LNCaP clone FGC (cell line): ENCODE data around the gene IL17B.
A peak's percentile ranks its signal among the peaks of the same experiment; 100 is the strongest.

Experiments
- DNase-seq: peaks from one replicate; pipeline ENCODE4 v3.0.0-alpha.2; 2011; ENCODE audit warnings: low read depth
- H3K4me3 ChIP-seq: 2 replicates; pipeline ENCODE4 v1.5.1; 2011; ENCODE audit warnings: mild to moderate bottlenecking, low read depth, low read length, control low read depth
- CTCF ChIP-seq: IDR thresholded peaks from 2 replicates; pipeline ENCODE4 v1.5.1; 2012; ENCODE audit warnings: mild to moderate bottlenecking; ENCODE audit not compliant: control insufficient read depth, insufficient read depth; ENCODE audit errors: extremely low read depth

The IL17B gene

GRCh38 chr5:149367972-149368645 lies 11.0 kb downstream of the IL17B start:
- DNase-seq: no peak
- no peak overlapping the region for H3K4me3 ChIP-seq
- no peak for TF ChIP-seq CTCF

- TF ChIP-seq CTCF: peak; percentile 81
- no peak for DNase-seq
- H3K4me3 ChIP-seq: no peak overlapping the region
These were observed 11.7 kb downstream of the IL17B start for GRCh38 chr5:149367249-149367971.

- TF ChIP-seq CTCF: no peak
- DNase-seq: no peak
- no peak overlapping the region for H3K4me3 ChIP-seq
These were observed 12.8 kb downstream of the IL17B start for GRCh38 chr5:149366169-149366729.

GRCh38 chr5:149365418-149365817 lies 13.7 kb downstream of the IL17B start:
- DNase-seq: no peak
- TF ChIP-seq CTCF: no peak
- H3K4me3 ChIP-seq: no peak overlapping the region

GRCh38 chr5:149364719-149365118 lies 14.4 kb downstream of the IL17B start:
- DNase-seq: no peak
- no peak overlapping the region for H3K4me3 ChIP-seq
- TF ChIP-seq CTCF: no peak

GRCh38 chr5:149363936-149364335 lies 15.2 kb downstream of the IL17B start:
- no peak for TF ChIP-seq CTCF
- H3K4me3 ChIP-seq: no peak overlapping the region
- no peak for DNase-seq
